ENCODE measurements around the gene MAD1L1.
"Not testable (repeated sequence)": the region's sequence is repeated elsewhere in the genome, so short reads cannot be mapped to it uniquely, and the experiment has no call there.

Gene MAD1L1

DNA sequence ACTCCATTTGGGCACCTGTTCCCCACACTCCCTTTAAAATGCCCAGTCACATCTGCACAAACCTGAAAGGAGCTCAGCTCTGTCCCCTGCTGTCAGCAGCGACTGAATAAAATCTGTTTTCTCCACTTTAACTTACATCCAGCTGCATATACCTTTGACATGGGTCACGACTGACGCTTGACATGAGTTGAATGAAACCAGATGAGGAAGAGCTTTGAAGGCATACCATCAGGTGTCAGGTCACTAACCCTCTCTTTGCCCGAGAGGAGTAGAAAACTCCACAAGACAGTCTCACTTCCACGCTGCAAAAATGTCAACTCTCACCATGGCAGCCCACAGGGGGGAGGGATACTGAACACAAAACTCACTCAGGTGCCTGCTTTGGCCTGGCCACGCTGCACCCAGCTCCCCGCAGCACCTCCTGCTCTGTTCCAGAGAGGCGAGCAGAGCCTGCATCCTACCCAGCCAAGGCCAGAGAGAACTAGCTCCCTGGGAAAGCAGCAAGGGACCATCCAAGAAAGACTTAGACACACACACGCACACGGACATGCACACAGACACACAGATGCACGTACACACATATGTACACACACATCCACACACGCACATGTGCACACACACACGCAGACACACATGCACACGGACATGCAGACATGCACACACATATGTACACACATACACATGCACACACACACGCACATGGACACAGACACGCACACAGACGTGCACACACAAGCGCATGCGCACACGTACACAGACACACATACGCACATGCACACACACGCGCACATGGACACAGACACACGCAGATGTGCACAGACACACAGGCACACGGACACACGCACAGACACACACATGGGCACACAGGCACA is 191.0 kb downstream of the MAD1L1 start:
- peak in 1 of 5 experiments; percentile 3 for DNase-seq

DNA sequence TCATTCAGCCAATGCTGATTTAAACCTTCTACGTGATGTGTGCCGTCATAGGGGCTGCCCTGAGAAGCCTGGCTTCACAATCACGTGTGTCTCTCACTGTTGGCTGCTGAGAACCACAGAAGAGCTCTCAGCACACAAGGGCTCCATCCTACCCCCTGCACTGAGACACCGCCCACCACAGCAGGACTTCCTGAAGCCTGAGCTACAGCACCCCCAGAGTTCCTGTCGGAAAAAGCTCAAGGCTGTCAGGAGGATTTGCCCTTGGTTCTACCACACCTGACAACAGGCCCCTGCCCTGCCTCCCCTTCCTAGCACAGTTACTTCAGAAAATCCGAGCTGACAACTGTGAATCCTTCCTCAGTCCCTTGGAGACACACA is 191.9 kb downstream of the MAD1L1 start:
- DNase-seq = no peak

DNA sequence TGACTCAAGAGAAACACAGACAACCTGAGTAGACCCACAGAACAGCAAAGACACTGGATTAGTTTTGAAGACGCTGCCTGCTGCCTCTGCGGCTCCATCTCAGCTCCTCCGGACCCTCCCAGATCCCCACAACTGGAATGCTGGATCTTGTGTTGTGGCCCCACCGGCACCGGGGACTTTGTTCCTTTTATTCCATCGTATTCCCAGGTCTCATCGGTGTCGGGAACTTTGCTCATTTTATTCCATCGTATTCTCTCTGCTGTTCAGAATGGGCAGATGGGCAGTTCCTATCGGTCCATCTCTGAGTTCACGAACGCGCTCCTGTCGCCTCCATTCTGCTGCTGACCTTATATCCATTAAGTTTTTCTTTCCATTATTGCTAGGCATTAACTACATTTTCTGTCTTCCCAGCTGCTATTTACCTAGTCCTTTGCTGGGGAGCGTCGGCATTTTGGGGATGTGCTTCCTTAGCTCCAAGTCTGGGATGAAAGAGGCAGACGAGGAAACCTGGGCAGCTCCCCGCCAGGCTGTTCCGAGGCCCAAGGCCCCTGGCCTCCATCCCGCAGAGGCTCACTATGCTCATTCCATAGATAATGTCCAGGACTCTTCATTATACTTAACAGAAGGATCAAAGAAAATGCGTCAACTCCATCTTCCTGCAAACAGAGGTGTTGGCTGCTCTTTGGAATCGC is 192.4 kb downstream of the MAD1L1 start:
- DNase-seq = no peak

DNA sequence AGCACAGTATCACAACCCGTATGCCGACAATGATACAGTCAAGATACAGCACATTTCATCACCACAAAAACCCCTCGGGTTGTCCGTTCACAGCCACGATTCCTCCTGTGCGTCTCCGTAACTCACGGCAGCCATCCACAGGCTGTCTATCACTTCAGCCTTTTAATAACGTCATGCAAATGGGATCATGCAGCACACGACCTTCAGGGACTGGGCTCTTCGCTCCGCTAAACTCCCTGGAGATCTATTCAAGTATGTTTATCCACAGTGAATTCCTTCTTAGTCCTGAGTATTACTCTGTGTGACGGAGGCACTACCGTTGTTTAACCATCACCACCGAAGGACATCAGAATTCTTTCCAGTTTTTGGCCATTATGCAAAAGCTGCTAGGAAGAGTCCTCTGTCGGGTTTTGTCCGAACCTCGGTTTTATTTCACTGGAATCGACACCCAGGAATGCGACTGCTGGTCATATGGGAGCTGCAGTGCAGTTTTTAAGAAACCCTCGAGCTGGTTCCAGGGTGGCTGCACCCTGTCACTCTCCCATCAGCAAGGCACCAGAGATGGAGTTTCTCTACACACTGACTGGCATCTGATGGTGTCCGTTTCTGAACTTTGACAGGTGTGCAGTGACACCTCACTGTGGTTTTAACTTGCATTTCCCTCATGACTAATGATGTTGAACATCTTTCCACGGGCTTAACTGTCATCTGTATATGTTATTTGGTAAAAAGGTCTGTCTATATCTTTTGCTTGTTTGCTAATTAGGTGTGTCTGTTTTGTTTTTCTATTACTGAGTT is 193.6 kb downstream of the MAD1L1 start:
- DNase-seq = peak in 1 of 5 experiments; percentile 60

DNA sequence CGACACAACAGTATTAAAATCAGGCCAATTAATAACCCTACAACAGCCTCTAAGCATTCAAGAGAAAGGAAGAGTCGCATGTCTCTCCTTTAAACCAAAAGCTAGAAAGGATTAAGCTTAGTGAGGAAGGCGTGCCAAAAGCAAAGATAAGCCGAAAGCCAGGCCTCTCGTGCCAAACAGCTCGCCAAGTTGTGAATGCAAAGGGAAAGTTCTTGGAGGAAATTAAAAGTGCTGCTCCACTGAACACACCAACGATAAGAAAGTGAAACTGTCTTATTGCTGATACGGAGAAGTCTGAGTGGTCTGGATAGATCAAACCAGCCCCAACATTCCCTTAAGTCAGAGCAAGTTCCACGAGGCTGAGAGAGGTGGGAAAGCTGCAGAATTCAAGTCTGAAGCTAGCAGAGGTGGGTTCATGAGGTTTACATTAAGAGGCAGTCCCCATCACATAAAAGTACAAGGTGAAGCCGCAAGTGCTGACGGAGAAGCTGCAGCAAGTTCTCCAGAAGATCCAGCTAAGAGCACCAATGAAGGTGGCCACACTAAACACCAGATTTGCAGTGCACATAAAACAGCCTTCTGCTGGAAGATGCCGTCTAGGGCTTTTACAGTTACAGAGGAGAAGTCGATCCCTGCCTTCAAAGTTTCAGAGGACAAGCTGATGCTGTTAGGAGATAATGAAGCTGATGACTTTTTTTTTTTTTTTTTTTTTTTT is 194.8 kb downstream of the MAD1L1 start:
- peak in 2 of 5 experiments; percentile 35 to 54 for DNase-seq

DNA sequence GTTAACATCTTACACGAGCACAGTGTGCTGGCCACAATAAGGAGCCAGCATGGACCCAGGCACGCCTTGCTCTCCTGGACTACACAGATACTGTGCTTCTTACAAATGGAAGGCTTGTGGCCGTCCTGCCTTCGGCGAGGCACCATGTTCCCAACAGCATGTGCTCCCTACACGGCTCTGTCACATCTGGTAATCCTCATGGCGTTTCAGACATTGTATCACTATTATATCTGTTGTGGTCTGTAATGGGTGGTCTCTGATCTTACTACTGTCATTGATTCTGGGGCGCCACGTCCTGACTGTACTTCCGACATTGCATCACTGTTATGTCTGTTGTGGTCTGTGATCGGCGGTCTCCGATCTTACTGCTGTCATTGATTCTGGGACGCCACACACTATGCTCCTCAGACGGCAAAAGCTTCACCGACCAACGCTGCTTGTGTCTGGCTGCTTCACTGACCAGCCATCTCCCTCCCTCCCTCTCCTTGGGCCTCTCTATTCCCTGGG is 195.4 kb downstream of the MAD1L1 start:
- peak in 1 of 5 experiments; percentile 70 for DNase-seq

DNA sequence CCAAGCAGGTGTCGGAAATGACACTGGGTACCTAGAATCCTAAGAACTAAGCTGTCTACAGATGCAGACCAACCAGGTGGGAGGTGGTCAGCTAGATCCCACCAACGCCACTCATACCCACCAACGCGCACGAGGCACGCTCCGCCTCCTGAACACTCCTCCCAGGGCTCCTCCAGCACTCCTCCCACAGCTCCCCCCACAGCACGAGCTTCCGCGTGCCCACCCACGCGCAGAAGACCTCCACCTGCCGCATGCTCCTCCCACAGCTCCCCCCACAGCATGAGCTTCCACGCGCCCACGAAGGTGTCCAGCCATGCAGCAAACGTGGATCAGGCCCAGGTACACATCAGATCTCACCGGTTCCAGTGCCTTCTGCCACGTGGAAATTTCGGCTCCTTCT is 196.0 kb downstream of the MAD1L1 start:
- no peak for DNase-seq

DNA sequence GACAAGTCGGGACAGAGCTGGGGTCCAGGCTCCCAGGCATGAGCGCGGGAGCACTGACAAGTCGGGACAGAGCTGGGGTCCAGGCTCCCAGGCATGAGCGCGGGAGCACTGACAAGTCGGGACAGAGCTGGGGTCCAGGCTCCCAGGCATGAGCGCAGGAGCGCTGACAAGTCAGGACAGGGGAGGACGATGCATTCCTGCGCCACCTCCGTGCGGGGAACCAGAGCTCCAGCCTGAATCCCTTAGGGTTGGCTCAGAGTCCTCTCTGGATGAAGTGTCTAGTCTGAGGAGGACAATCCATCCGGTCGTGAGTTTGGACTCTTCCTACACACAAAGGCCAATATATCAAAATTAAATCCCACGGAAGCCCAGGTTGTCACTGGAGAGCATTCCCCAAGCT is 196.5 kb downstream of the MAD1L1 start:
- DNase-seq = not testable (repeated sequence)

DNA sequence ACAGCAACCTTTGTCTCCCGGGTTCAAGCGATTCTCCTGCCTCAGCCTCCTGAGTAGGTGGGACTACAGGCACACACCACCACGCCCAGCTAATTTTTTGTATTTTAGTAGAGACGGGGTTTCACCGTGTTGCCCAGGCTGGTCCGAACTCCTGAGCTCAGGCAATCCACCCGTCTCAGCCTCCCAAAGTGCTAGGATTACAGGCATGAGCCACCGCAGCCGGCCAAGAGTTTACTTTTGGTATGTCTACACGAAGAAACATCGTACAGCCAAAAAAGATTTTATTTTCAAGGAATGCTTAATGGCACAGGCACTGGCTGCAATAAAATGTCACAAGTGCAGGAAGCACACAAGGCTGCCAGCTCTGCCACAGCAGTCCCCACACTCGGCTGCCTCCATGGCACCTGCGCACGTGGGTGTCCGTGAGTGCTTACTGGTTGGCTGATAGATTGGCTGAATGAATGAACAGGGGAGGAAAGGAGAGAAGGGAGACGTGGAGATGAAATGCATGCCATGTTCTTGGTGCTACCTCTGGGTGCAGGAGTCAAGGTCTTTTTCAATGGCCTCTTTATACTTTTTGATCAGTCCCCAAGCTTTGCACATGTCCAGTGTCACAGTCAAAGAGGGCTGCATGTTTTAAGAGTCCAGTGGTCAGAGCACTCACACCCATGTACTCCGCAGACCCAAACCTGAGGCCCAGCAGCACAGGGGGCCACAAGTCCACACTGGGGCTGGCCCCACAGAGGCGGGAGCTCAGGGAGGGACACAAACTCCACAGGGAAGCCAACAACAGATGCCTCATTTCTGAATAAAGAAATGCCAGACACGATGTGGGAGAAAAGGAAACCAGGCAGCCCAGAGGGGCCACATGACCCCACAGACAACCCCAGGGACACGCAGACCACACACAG is 198.2 kb downstream of the MAD1L1 start:
- peak in 1 of 5 experiments; percentile 3 for DNase-seq

DNA sequence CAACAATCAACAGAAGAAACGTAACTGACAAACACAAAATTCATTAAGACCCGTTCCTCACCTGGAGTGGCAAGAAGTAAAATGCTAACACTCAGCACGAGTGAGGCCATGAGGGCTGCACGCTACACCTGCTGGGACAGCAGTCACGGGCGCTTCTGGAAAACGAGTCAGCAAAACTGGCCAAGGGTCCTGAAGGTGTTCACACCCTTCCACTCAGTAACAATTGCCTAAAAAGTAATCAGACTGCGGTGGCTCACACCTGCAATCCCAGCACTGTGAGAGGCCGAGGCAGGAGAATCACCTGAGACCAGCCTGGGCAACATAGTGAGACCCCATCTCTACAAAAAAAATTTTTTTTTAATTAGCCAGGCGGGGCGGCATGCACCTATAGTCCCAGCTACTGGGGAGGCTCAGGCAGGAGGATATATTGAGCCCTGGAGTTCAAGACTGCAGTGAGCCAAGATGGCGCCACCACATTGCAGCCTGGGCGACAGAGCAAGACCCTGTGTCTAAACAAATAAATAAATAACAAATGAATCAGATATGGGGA is 199.1 kb downstream of the MAD1L1 start:
- peak in 1 of 5 experiments; percentile 3 for DNase-seq

DNA sequence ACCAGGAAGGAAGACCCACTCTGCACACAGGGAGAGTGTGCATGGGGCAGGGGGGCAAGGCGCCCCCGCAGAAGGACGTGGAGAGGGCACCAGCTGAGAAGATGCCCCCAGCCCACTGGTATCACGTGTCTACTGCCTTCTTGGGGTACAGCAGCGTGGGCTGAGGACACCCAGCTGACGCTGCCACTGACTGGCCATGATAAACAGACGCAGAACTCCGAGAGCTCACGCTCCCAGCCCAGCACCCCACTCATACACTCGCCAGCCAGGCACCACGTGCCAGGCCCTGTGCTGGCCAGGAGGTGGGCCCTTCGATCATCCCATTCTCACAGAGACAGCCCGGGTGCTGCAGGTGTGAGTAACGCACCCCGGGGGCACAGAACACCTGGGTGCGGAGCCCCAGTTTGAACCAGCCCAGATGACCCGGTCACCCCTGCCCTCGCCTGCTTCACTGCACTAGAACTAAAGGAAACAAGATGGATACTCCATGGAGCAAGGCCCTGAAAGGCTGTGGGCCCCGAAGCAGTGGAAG is 199.8 kb downstream of the MAD1L1 start:
- no peak for DNase-seq

DNA sequence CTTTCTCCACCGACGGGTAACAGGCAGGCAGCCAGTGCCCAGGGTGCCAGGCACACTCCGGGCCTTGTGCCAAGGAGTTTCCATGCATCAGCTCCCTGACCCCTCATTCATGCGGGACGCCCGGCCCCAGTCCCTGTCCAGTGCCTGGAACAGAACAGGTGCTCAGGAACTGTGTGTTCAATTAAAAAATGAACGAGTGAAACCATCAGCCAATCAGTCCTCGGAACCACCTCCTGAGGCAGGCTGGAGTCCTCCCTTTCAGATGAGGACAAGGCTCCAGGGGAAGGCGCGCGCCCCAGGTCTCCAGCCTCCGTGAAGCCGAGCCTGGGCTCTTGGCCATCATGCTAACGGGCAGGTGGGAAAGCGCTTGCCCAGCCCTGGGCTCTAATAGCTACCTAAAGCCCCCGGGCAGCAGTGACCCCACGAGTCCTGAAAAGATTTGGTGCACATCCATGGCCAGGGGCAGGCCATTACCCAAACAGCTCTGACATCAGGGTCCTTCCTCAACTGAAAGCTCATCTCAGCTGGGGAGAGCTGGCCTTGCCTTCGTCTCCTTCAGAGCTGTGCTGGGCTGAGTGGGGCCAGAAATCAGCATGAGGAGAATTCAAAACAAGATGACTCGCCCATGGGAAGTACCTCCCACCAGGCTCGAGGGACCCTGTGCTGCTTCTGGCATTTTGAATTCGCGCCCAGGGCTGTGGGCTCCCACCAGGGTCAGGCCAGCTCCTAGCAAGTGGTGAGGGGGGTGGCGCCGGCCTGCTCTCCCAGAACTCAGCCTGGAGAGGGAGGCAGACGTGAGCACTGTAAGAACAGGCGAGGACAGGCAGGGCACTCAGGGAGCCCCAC is 200.5 kb downstream of the MAD1L1 start:
- DNase-seq = no peak

DNA sequence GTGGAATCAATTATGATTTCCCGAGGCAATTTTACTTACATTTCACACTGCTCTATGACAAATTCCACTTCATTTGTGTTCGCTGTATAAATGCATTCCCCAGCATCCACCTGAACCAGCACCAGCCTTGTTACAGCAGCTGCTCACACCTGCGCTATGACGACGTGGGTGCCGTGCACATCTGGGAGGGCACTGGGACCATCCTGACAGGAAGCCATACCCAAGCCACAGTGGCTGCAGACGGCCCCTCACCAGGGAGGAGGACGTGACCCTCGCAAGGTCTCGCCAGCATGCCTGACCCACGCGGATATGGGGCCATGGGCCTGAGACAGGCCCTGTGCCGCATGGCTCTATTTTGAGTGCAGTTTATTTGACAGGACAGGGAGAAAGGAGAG is 201.3 kb downstream of the MAD1L1 start:
- no peak for DNase-seq

DNA sequence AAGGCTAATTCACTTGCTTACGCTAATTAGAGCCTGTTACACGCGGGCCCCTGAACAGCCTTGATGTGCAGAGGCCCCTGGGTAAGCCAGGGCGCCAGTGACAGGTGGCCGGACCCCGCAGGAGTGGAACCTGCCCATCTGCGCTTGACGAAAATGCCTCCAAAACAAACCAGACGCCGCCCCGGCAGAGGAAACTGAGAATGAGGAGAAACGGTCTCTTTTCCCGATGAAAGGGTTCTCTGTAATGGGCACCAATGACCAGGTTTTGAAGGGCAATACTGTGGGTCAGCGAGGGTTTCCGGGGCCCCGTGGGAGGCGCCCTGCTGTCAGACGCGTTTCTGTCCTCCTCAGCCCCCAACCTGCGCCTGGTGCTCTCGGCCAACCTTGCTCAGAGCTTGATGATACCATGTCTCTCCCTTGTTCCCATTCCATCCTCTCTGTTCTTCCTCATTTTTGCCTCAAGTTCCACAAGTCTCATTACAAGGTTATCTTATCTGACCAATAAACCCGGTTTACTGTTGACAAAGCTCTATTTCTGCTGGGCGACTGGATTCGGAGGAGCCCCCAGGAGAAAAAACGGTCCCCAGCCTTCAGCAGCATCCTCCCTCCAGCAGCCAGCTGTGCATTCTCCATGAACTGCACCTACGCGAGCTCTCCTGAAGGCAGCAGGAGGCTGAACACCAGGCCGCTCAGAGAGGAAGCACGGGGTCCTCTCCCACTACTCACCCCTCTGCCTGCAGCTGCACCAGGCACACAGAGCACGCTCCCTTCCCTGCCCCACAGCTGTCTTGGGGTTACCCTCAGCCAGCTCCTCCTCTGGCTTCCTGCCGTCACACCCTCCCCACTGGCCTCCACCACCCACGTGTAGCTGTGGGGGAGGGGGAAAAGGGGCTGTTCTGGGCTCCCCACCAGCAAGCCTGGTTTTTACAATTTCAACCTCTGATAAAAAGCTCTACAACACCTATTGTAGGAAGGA is 202.0 kb downstream of the MAD1L1 start:
- DNase-seq = peak in 3 of 5 experiments; percentile 3 to 51 (median 34)

DNA sequence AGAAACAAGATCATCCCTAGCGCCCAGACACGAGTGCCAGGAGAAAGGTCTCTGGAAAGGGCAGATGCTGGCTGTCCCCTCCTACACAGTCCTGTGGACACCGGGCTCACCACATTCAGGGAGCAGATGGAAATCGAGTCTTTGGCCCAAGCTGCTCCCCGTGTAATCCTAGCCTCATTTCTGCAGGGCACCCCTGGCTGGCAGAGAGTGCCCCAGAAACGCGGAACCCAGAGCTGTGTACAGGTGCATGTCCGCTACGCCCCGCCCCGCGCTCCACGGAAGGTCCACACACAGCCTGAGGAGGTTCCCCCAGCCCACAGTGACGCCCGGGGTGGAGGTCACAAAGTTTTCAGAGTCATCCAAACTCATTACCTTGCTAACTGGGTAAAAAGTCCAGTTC is 202.8 kb downstream of the MAD1L1 start:
- DNase-seq = peak in 1 of 5 experiments; percentile 3

DNA sequence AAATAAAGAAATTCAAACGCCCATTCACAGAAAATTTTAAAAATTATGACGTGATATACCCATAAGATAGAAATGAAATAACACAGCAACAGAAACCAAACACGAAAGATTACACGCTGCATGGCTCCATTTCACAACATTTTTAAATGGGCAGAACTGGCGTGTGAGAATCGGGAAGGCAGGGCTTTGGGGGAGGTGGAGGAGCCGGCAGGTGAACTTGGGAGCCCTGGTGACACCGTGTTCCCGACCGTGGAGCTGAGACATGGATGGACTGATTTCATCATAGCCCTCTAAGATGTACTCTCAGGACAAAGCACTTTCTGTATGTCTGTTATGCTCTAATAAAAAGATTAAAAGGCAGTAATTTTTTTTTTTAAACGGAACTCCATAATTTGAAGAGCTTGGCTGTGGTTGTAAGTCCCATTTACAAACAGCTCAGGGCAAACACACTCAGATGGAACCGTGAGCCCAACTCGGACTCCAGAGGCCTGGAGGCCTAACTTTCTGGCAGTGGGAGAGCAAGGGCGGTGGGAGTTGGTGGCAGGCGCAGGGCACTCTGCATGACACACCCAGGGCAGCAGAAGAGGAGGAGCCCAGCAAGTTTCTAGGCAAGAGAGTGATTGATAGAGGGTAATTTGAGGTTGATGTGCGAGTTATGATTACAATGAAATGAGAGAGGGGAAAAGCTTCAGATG is 203.4 kb downstream of the MAD1L1 start:
- no peak for DNase-seq

DNA sequence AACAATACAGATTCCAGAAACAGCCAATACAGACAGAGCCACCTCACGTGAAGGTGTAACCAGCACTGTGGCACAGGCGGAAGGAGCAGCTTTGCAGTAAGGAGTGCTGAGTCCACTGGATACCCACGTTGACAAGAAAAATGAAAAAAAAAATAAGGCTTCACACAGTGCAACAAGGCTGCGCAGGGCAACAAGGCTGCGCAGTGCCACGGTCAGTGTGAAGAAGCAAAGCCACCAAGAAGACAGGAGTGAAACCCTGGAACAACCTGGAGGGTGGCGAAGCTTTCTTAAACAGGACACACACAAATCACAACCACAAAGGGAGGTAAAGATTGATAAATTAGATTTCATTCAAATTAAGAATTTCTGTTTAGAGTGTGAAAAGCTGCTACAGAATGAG is 204.0 kb downstream of the MAD1L1 start:
- DNase-seq = no peak

DNA sequence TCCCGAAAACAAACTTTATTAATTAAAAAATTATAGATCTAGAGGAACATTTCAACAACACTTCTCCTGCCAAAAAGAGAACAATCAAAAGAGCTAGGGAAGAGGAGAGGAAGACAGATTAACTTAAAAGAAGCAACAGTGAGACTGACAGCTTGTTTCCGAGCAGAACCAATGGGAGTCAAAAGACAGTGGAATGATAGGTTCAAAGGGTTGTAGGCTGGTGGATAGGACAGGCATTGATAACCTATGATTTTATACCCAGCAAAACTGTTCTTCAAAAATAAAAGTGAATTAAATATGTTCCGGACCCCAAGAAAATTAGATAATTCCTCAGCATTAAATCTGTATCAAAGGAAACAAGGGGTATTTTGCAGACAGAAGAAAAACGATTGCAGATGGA is 207.6 kb downstream of the MAD1L1 start:
- no peak for DNase-seq

All from T-helper 2 cell (primary cell).